SK-N-SH (cell line): ENCODE results near the gene NUBP1. TPM values are rescaled to one million over a fixed set of nuclear protein-coding genes. Genes with fewer than 3 reads are reported as not detected.
"Not testable (repeated sequence)": the region's sequence is repeated elsewhere in the genome, so short reads cannot be mapped to it uniquely, and the experiment has no call there.

Source experiments
- CTCF ChIA-PET: fragments of 300-600, 350-600 bp; formaldehyde crosslinking; extraction: SDS; loops from one replicate; lab custom pipeline; 2021; lab: Yijun Ruan, JAX
- POLR2A ChIA-PET: fragments of 350-600 bp; sonication (Branson Sonifier 250); formaldehyde crosslinking; extraction: SDS; loops from one replicate; lab custom pipeline; 2020; ENCODE audit warnings: antibody characterized with exemption, inconsistent platforms; lab: Yijun Ruan, JAX
- DNase-seq: peaks from one replicate; pipeline ENCODE4 v3.0.0; 2012
- H2AFZ ChIP-seq: fragments of 200-600 bp; sonication (generic); 2 replicates; pipeline ENCODE4 v1.8.1; 2016; ENCODE audit warnings: antibody characterized with exemption, mild to moderate bottlenecking, low read depth
- H3F3A ChIP-seq: fragments of 200-600 bp; sonication (generic); replicated peaks from 2 replicates; pipeline ENCODE3; 2016; ENCODE audit warnings: antibody characterized with exemption, mild to moderate bottlenecking; ENCODE audit not compliant: insufficient read depth
- H3K27ac ChIP-seq, 2 experiments: fragments of 200-500 bp in 1 of 2; fragments of 200-600 bp in 1 of 2; sonication (Bioruptor generic) in 1 of 2; sonication (generic), shearing (Covaris generic) in 1 of 2; 2 replicates each; pipeline versions ENCODE4 v1.5.1 to v1.6.1; 2014 to 2016; ENCODE audit warnings: low read depth in 2 of 2, inconsistent platforms in 1 of 2, low read length in 1 of 2, mild to moderate bottlenecking in 1 of 2, mixed read lengths in 1 of 2
- H3K27me3 ChIP-seq: fragments of 200-600 bp; sonication (generic), shearing (Covaris generic); 2 replicates; pipeline ENCODE4 v1.6.1; 2016; ENCODE audit warnings: mixed run types; ENCODE audit not compliant: insufficient read depth
- H3K36me3 ChIP-seq, 2 experiments: fragments of 200-500 bp in 1 of 2; fragments of 200-600 bp in 1 of 2; sonication (Bioruptor generic) in 1 of 2; sonication (generic) in 1 of 2; replicated peaks in 1 of 2; 2 replicates each; pipeline versions ENCODE3 to v1.5.1; 2014 to 2016; ENCODE audit warnings: low read length in 1 of 2, mild to moderate bottlenecking in 1 of 2; ENCODE audit not compliant: insufficient read depth in 2 of 2, control insufficient read depth in 1 of 2
- H3K4me1 ChIP-seq, 2 experiments: fragments of 200-500 bp in 1 of 2; fragments of 200-600 bp in 1 of 2; sonication (Bioruptor generic) in 1 of 2; sonication (generic), shearing (Covaris generic) in 1 of 2; 2 replicates each; pipeline versions ENCODE4 v1.5.1 to v1.6.1; 2014 to 2016; ENCODE audit warnings: low read depth in 1 of 2, low read length in 1 of 2, mixed run types in 1 of 2; ENCODE audit not compliant: insufficient read depth in 2 of 2, control insufficient read depth in 1 of 2
- H3K4me2 ChIP-seq: fragments of 200-600 bp; sonication (generic), shearing (Covaris generic); 2 replicates; pipeline ENCODE4 v1.6.1; 2017; ENCODE audit warnings: mixed run types
- H3K4me3 ChIP-seq, 2 experiments: fragments of 200-500 bp in 1 of 2; fragments of 200-600 bp in 1 of 2; sonication (Bioruptor generic) in 1 of 2; sonication (generic), shearing (Covaris generic) in 1 of 2; 2 replicates each; pipeline versions ENCODE4 v1.5.1 to v1.8.1; 2014 to 2016; ENCODE audit warnings: low read depth in 2 of 2, inconsistent platforms in 1 of 2, low read length in 1 of 2, mild to moderate bottlenecking in 1 of 2, mixed read lengths in 1 of 2, moderate library complexity in 1 of 2
- H3K79me2 ChIP-seq: fragments of 200-600 bp; sonication (generic); 2 replicates; pipeline ENCODE4 v1.8.1; 2017; ENCODE audit warnings: mild to moderate bottlenecking; ENCODE audit not compliant: insufficient read depth
- H3K9ac ChIP-seq: fragments of 200-600 bp; sonication (generic); 2 replicates; pipeline ENCODE4 v1.6.1; 2017; ENCODE audit warnings: mixed run types
- H3K9me2 ChIP-seq: fragments of 200-600 bp; sonication (generic); 2 replicates; pipeline ENCODE4 v1.6.1; 2017; ENCODE audit warnings: mixed run types
- H3K9me3 ChIP-seq: fragments of 200-600 bp; sonication (generic); 2 replicates; pipeline ENCODE4 v1.6.1; 2017; ENCODE audit warnings: mixed run types, mild to moderate bottlenecking, moderate library complexity
- H4K20me1 ChIP-seq: fragments of 200-600 bp; sonication (generic); 2 replicates; pipeline ENCODE4 v1.6.1; 2017; ENCODE audit warnings: mild to moderate bottlenecking, mixed run types; ENCODE audit not compliant: insufficient read depth
- CTCF ChIP-seq: fragments of 200-600 bp; sonication (generic); IDR thresholded peaks from 2 replicates; pipeline ENCODE4 v1.6.1; 2017; ENCODE audit warnings: antibody characterized with exemption, mild to moderate bottlenecking, moderate library complexity
- EZH2phosphoT487 ChIP-seq: fragments of 200-600 bp; sonication (generic); IDR thresholded peaks from 2 replicates; pipeline ENCODE4 v1.6.1; 2017; ENCODE audit warnings: low read depth, mixed run types, mild to moderate bottlenecking, antibody characterized with exemption, moderate library complexity, borderline replicate concordance
- FOXM1 ChIP-seq: IDR thresholded peaks from 2 replicates; pipeline ENCODE4 v1.4.0; 2012; ENCODE audit warnings: low read depth, mild to moderate bottlenecking
- GABPA ChIP-seq: IDR thresholded peaks from 2 replicates; pipeline ENCODE4 v1.4.0; 2012; ENCODE audit warnings: low read depth, mild to moderate bottlenecking
- MAX ChIP-seq: IDR thresholded peaks from 2 replicates; pipeline ENCODE4 v1.4.0; 2012; ENCODE audit warnings: low read depth
- MXI1 ChIP-seq: IDR thresholded peaks from 2 replicates; pipeline ENCODE4 v1.6.1; 2012; ENCODE audit warnings: mild to moderate bottlenecking, low read depth, low read length, improper control_type of control experiment
- NRF1 ChIP-seq: IDR thresholded peaks from 2 replicates; pipeline ENCODE4 v1.6.1; 2012; ENCODE audit warnings: low read depth, mild to moderate bottlenecking, low read length
- POLR2AphosphoS5 ChIP-seq: IDR thresholded peaks from 2 replicates; pipeline ENCODE4 v1.6.1; 2012; ENCODE audit warnings: low read depth, low read length
- RAD21 ChIP-seq: IDR thresholded peaks from 2 replicates; pipeline ENCODE4 v1.6.1; 2012; ENCODE audit warnings: mild to moderate bottlenecking, low read length
- RCOR1 ChIP-seq: fragments of 150-350 bp; IDR thresholded peaks from 2 replicates; pipeline ENCODE4 v1.6.1; 2017; ENCODE audit warnings: antibody characterized with exemption, low read length
- REST ChIP-seq: IDR thresholded peaks from 2 replicates; pipeline ENCODE4 v1.6.1; 2012; ENCODE audit warnings: mild to moderate bottlenecking, low read depth, low read length, moderate library complexity
- TAF1 ChIP-seq: IDR thresholded peaks from 2 replicates; pipeline ENCODE4 v1.6.1; 2012; ENCODE audit warnings: low read depth, mild to moderate bottlenecking, low read length, moderate library complexity, borderline replicate concordance
- TEAD4 ChIP-seq: IDR thresholded peaks from 2 replicates; pipeline ENCODE4 v1.4.0; 2012; ENCODE audit warnings: mild to moderate bottlenecking, borderline replicate concordance; ENCODE audit not compliant: insufficient read depth
- USF1 ChIP-seq: IDR thresholded peaks from 2 replicates; pipeline ENCODE4 v1.4.0; 2012; ENCODE audit warnings: low read depth, borderline replicate concordance
- USF2 ChIP-seq: fragments of 150-350 bp; IDR thresholded peaks from 2 replicates; pipeline ENCODE4 v1.6.1; 2017; ENCODE audit warnings: antibody characterized with exemption, low read length, low read depth, borderline replicate concordance
- YY1 ChIP-seq: IDR thresholded peaks from 2 replicates; pipeline ENCODE4 v1.4.0; 2012; ENCODE audit warnings: low read depth, mild to moderate bottlenecking
- ZBTB33 ChIP-seq: IDR thresholded peaks from 2 replicates; pipeline ENCODE4 v1.4.0; 2012; ENCODE audit warnings: low read depth, borderline replicate concordance
- WGBS: methylation state at CpG from one replicate; pipeline ENCODE4 v1.1.6; 2017; ENCODE audit warnings: low lambda C conversion rate; 5-methylcytosine and 5-hydroxymethylcytosine counted together
- polyA plus RNA-seq, 3 experiments: library from polyadenylated mRNA; depleted of rRNA; stranded (reverse); fragments of >200 nt; gene quantifications; 2 replicates each; pipeline ENCODE4 v1.2.3, GENCODE V29; 2012

Gene NUBP1
- polyA plus RNA-seq, 1 of the 3 experiments (the other 2 are of a cell fraction), result 49.8 TPM

- TF ChIP-seq USF2, result no peak
- TF ChIP-seq REST, result no peak
- no peak for TF ChIP-seq FOXM1
These were observed 43.7 kb downstream of the NUBP1 start (continued) for GRCh38 chr16:10787304-10787703.

- H2AFZ ChIP-seq, H3K9me2 ChIP-seq, H3K4me1 ChIP-seq, H3K9ac ChIP-seq, H4K20me1 ChIP-seq, H3K4me2 ChIP-seq, H3K27ac ChIP-seq, H3K27me3 ChIP-seq, H3F3A ChIP-seq, H3K36me3 ChIP-seq, CTCF ChIA-PET, H3K79me2 ChIP-seq, H3K4me3 ChIP-seq, POLR2A ChIA-PET, H3K9me3 ChIP-seq, DNase-seq: not testable (repeated sequence)
- WGBS, result 88% methylated on average over 4 of the region's 4 CpGs
These were observed 45.0 kb downstream of the NUBP1 start for GRCh38 chr16:10788630-10789029.

GRCh38 chr16:10791048-10791447 lies 47.4 kb downstream of the NUBP1 start:
- H3K9me2 ChIP-seq, result no peaks in the 10 kb centered on the region
- no peak overlapping the region for H3K4me2 ChIP-seq
- ChIA-PET POLR2A (no interaction called here), CTCF (no interaction called here)
- no peaks in the 10 kb centered on the region for H4K20me1 ChIP-seq
- no peaks in the 10 kb centered on the region for H3K9me3 ChIP-seq
- no peaks in the 10 kb centered on the region for H3K36me3 ChIP-seq
- WGBS, result 71% methylated on average over 4 of the region's 4 CpGs
- H3F3A ChIP-seq, result no peaks in the 10 kb centered on the region
- DNase-seq, result no peak
- no peak overlapping the region for H3K4me3 ChIP-seq
- H3K4me1 ChIP-seq, result no peaks in the 10 kb centered on the region
- H3K9ac ChIP-seq, result no peak overlapping the region
- H2AFZ ChIP-seq, result no peak overlapping the region
- no peaks in the 10 kb centered on the region for H3K79me2 ChIP-seq
- H3K27ac ChIP-seq, result no peak overlapping the region
- H3K27me3 ChIP-seq, result no peaks in the 10 kb centered on the region
- TF ChIP-seq TEAD4 (no peak), RAD21 (no peak), MXI1 (no peak), MAX (no peak), CTCF (no peak), GABPA (no peak), TAF1 (no peak), EZH2phosphoT487 (no peak), ZBTB33 (no peak), RCOR1 (no peak), NRF1 (no peak), USF1 (no peak), POLR2AphosphoS5 (no peak), YY1 (no peak)
